ENCODE data around the gene FNBP1L. TPM values are rescaled to one million over a fixed set of nuclear protein-coding genes. Genes with fewer than 3 reads are reported as not detected.

The FNBP1L gene
- total and polyA plus RNA-seq, 10 of the 15 experiments (the other 5 are each of a cell fraction or from before 2014, with no cell fraction given), result 0.02 to 0.12 (median 0.07) TPM; not detected in 4

- TF ChIP-seq HDAC6 (IDR thresholded peaks at IDR 0.05; ENCODE audit: unreplicated experiment), result no peak
These were observed 111.8 kb downstream of the FNBP1L start (continued) for GRCh38 chr1:93559695-93560094.

- POLR2A ChIA-PET, result no interaction called here
- DNase-seq (ENCODE audit: low read depth, low spot score) (no peak), ATAC-seq (no peak), FAIRE-seq (no peak)
- peaks cover 0 to 4% of the 10 kb centered on the region in 2 experiments; a peak in 3 of 4 replicates for H3K36me3 ChIP-seq (ENCODE audit: control insufficient read depth in 2 of 2, insufficient read depth in 2 of 2, low read length in 1 of 2)
- H4K20me1 ChIP-seq (ENCODE audit: control insufficient read depth, insufficient read depth), result no peaks in the 10 kb centered on the region
- H3K27ac ChIP-seq (ENCODE audit: control insufficient read depth, insufficient read depth), result no peak overlapping the region
- SMC1A ChIA-PET (ENCODE audit: uncharacterized antibody, unreplicated experiment), result interaction anchor here (0.7 kb wide), 1 partner anchor 64 kb away, joined by 3 read pairs; no protein-coding TSS in a partner anchor
- in situ Hi-C loops (cut with MboI) (no loop called here), intact Hi-C loops (cut with micrococcal nuclease; ENCODE audit: unreplicated experiment) (no loop called here)
- H3K9me3 ChIP-seq (replicated peaks; ENCODE audit: control insufficient read depth, insufficient read depth, low read length), result no peaks in the 10 kb centered on the region
- WGBS (ENCODE audit: insufficient coverage, insufficient replicate concordance, low lambda C conversion rate, missing lambda C conversion rate), result 37% methylated on average over 4 of the region's 4 CpGs
- no peak for TF ChIP-seq RELA (IDR thresholded peaks at IDR 0.05; ENCODE audit: borderline replicate concordance, partially characterized antibody)
- no peak for TF ChIP-seq BCLAF1 (IDR thresholded peaks at IDR 0.05)
- no peak for TF ChIP-seq FOXM1 (IDR thresholded peaks at IDR 0.05; ENCODE audit: low read depth, low read length)
- TF ChIP-seq RBBP5 (conservative IDR thresholded peaks at IDR 0.05), result no peak
- RAD21 ChIA-PET (ENCODE audit: unreplicated experiment), result no interaction called here
- H2AFZ ChIP-seq (ENCODE audit: control insufficient read depth, low read depth, low read length), result no peak overlapping the region
- no peaks in the 10 kb centered on the region for H3K27me3 ChIP-seq (replicated peaks in 1 of 2; ENCODE audit: control insufficient read depth in 2 of 2, insufficient read depth in 2 of 2, low read length in 1 of 2)
- H3K4me3 ChIP-seq, result no peak overlapping the region
- H3K4me2 ChIP-seq (ENCODE audit: control insufficient read depth, insufficient read depth), result no peak overlapping the region
- CTCF ChIA-PET, result interaction anchor here (1.8 kb wide), 1 partner anchor 10 kb away, joined by 3 read pairs; no protein-coding TSS in a partner anchor
- H3K79me2 ChIP-seq (ENCODE audit: control insufficient read depth, insufficient read depth, low read length), result no peaks in the 10 kb centered on the region
- H3K4me1 ChIP-seq (ENCODE audit: control insufficient read depth, insufficient read depth, low read length), result no peaks in the 10 kb centered on the region
- BruUV-seq (replicated peaks), result no TSS peak
- no peak overlapping the region for H3K9ac ChIP-seq (ENCODE audit: control insufficient read depth, insufficient read depth, low read length)
These were observed 117.7 kb downstream of the FNBP1L start for GRCh38 chr1:93565496-93566206.

Data from GM12878 (cell line).